HUES64 (cell line): ENCODE measurements around the gene FOXO3.
"Not testable (repeated sequence)": the region's sequence is repeated elsewhere in the genome, so short reads cannot be mapped to it uniquely, and the experiment has no call there.

Experiments used
- H3K27ac ChIP-seq: 2 replicates; pipeline ENCODE4 v1.7.0; 2013; ENCODE audit warnings: low read depth, low read length, inconsistent platforms
- H3K27me3 ChIP-seq: 2 replicates; pipeline ENCODE4 v1.6.1; 2013; ENCODE audit warnings: mild to moderate bottlenecking, low read length; ENCODE audit not compliant: insufficient read depth
- H3K36me3 ChIP-seq: 2 replicates; pipeline ENCODE4 v1.6.1; 2013; ENCODE audit warnings: mild to moderate bottlenecking, low read length; ENCODE audit not compliant: insufficient read depth
- H3K4me1 ChIP-seq: 2 replicates; pipeline ENCODE4 v1.6.1; 2013; ENCODE audit warnings: mild to moderate bottlenecking, low read length, moderate library complexity; ENCODE audit not compliant: insufficient read depth
- H3K4me3 ChIP-seq: 2 replicates; pipeline ENCODE4 v1.5.1; 2013; ENCODE audit warnings: mild to moderate bottlenecking, low read length, moderate library complexity
- H3K9ac ChIP-seq: 2 replicates; pipeline ENCODE4 v1.6.1; 2013; ENCODE audit warnings: mild to moderate bottlenecking, low read depth, low read length
- H3K9me3 ChIP-seq: 2 replicates; pipeline ENCODE4 v1.6.1; 2013; ENCODE audit warnings: low read depth, low read length; ENCODE audit not compliant: insufficient read depth
- WGBS: fragments of 150-250, 120-280 bp; methylation state at CpG from one replicate; pipeline ENCODE4 v1.1.7; 2013; ENCODE audit warnings: missing lambda C conversion rate; 5-methylcytosine and 5-hydroxymethylcytosine counted together

Gene FOXO3

DNA sequence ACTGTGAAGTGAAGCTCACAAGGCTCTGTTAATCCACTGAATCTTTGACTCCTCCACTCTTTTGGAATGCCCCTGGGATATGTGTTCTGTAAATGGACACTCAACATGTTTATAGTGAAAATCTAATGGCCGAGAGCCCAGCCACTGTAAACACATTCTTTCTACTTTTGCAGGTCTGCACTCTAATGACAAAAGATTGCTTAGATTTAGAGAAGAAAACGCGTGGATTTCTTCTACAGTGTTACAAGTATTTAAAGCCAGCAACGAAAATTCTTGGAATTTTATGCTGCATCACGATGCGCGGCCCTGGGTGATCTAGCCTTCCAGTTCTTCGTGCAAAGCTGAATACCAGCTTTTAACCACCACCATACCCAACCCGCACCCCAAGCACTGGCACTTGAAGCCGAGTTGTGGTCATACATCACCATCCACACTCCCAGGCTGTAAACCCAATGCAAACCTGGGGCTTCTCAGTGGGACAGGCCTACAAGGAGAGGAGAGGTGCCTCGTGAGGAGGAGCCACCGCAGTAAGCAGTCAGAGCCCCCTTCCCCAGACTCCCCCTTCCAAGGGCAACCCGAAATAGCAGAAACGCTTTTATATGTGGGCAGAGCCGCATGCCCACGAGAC lies 3.7 kb upstream of the FOXO3 start:
- Histone ChIP-seq H3K9ac (peak overlapping the region; percentile 79), H3K9me3 (no peaks in the 10 kb centered on the region), H3K4me1 (peaks cover 7% of the 10 kb centered on the region; the same call in 1 of the 2 replicates), H3K27me3 (peaks cover 33% of the 10 kb centered on the region), H3K36me3 (no peaks in the 10 kb centered on the region), H3K27ac (peak overlapping the region; percentile 98; the same call in 1 of the 2 replicates), H3K4me3 (peak overlapping the region; percentile 68)
- 49% methylated on average over 16 of the region's 16 CpGs for WGBS

DNA sequence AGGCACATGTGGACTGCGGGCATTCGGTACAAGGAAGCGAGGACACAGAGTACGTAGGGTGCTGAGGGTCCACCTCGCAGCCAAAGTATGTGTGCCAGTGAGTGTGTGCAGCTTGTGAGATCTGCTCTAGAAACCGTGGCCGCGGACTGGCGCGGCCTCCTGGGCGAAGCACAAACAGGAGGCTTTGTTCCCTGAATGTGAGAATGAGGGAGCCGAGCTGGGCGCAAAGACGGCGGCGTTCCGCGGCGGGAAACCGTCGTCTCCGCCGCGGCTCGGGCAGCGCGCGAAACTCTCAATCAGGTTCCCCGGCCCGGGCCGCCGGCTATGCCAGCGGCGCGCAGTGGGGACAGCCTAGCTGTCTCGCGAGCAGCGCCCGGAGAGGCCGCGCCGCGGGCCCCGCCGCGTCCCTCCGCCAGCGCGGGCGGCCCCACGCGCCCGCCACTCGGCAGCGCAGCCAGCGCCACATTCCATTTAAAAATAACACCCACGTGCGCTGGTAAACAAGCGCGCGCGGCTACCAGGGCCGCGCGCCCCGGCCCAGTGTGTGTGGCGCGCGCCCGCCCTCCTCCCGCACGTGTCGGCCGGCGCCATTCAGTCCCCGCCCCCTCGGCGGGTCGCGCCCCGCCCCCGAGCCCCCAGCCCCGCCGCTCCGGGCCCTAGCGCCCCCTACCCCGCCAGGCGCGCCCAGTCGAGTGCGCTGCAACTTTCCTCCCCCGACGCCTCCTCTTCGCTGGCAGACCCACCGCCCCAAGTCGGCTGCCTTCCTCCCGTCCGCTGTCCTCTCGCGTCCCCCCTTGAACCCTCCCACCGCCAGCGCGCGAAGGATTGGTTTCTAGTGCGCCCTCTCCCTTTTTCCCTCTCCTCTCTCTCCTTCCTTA lies 3.0 kb upstream of the FOXO3 start:
- Histone ChIP-seq H3K9ac (peak overlapping the region; percentile 85), H3K9me3 (no peaks in the 10 kb centered on the region)

DNA sequence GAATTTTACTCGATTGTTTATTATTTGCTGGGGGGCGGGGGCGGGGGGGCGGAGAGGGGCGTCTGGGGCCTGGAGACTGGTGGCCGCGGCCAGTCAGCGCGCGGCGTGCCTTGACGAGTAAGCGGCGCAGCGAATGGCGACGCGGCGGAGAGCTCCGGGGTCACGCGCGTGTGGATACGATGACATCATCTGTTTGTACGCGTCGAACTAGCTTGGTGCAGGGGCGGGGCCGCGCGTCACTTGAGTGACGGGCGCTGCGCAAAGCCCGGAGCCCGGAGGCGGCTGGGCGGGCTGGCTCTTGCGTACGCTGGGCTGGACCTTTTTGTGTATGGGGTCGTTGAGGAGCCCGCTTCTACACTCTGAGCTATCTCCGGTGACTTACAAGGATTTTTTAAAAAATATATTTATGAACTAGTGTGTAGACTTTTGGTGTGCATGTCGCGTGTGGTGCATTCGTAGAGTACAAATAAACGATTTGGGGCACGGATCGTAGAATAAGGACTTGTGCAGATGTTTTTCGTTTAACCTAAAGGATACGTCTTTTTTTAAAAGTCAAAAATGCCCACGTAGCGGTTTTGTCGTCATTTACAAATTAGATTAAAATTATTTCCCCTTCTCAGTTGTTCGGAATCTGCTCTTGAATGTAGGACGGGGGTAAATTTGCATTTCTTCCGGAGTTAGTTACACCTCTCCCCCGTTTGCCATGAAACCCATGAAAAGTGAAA lies 2.2 kb upstream of the FOXO3 start:
- Histone ChIP-seq H3K27ac (peak overlapping the region; percentile 98), H3K9me3 (no peaks in the 10 kb centered on the region), H3K36me3 (no peaks in the 10 kb centered on the region), H3K27me3 (peaks cover 49% of the 10 kb centered on the region), H3K9ac (peak overlapping the region; percentile 85), H3K4me1 (peaks cover 16% of the 10 kb centered on the region), H3K4me3 (peak overlapping the region; percentile 68)
- under 1% methylated on average over 52 of the region's 58 CpGs for WGBS

More for the DNA sequence above, 3.0 kb upstream of the FOXO3 start:
- Histone ChIP-seq H3K36me3 (no peaks in the 10 kb centered on the region), H3K27ac (peak overlapping the region; percentile 98), H3K4me3 (peak overlapping the region; percentile 68), H3K27me3 (peaks cover 41% of the 10 kb centered on the region), H3K4me1 (peaks cover 8% of the 10 kb centered on the region)
- WGBS: under 1% methylated on average over 105 of the region's 105 CpGs

DNA sequence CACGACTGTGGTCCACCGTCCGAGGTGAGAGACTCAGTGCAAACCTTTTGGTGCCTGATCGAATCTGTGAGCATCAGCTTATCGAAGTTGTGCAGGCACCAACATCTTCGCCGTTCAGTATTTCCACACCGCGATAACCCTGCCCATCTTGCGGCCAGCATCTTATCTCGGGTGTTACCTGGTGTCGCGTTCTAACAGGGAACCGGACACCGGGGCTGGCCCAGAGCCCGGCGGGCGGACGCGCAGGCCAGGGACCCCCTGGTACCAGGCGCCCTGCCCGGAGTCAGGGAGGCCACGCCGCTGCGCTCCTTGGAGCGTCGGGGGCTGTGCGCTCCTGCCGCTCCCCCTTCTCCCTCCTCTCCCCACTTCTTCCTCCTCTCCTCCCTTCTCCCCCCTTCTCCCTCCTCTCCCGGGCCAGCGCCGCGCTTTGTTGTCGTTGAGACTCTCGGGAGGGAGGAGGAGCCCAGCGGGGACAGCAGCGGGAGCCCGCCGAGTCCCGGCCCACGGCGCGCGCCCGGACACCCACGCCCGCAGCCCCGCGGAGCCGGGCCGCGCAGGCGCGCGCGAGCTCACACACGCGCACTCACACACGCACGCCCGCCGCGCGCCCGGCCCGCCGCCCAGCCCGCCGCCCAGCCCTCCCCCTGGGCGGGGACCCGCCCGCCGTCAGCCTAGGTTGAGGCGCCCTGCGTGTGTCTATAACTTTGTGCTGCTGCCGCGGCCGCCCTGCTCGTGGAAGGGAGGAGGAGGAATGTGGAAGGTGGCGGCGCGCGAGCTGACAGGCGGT lies 1.4 kb upstream of the FOXO3 start:
- peaks cover 23% of the 10 kb centered on the region for H3K4me1 ChIP-seq

DNA sequence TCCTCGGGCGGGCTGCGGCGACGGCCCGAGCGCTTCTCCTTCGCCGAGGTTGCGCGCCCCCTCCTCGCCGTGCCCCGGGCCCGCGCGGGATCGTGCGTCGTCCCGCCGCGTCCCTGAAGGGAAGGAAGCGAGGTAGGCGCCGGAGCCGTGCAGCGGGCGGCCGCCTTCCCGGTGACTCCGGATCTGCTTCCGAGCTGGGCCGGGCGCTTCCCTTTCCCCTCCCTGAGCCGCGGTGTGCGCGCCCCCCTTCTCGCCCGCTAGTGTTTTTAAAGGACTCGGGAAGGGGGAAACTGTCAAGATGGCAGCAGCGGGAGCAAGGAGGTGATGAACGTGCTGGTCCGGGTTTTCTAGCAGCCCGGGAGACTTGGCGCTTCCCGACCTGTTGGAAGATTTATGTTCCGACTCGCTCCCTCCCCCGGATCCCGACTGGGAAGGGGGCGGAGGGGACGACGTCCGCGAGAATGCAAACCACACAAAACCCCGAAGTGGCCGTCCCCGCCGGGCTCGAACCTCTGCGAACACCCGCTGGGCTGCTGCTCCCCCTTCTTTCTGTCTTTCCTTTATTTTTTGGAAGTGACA lies 744 bp upstream of the FOXO3 start:
- peak overlapping the region; percentile 68 for H3K4me3 ChIP-seq
- under 1% methylated on average over 64 of the region's 64 CpGs for WGBS
- peak overlapping the region; percentile 50 for H3K9ac ChIP-seq
- peaks cover 59% of the 10 kb centered on the region for H3K27me3 ChIP-seq
- peaks cover 28% of the 10 kb centered on the region for H3K4me1 ChIP-seq
- H3K27ac ChIP-seq: peak overlapping the region; percentile 84
- no peaks in the 10 kb centered on the region for H3K9me3 ChIP-seq
- H3K36me3 ChIP-seq: no peaks in the 10 kb centered on the region

More for the DNA sequence above, 1.4 kb upstream of the FOXO3 start:
- Histone ChIP-seq H3K27ac (peak overlapping the region; percentile 84; the same call in 1 of the 2 replicates), H3K4me3 (peak overlapping the region; percentile 68), H3K27me3 (peaks cover 56% of the 10 kb centered on the region), H3K36me3 (no peaks in the 10 kb centered on the region), H3K9me3 (no peaks in the 10 kb centered on the region), H3K9ac (peak overlapping the region; percentile 54)
- under 1% methylated on average over 84 of the region's 84 CpGs for WGBS

DNA sequence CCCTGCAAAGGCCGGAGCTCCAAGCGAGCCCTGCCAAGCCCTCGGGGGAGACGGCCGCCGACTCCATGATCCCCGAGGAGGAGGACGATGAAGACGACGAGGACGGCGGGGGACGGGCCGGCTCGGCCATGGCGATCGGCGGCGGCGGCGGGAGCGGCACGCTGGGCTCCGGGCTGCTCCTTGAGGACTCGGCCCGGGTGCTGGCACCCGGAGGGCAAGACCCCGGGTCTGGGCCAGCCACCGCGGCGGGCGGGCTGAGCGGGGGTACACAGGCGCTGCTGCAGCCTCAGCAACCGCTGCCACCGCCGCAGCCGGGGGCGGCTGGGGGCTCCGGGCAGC lies 561 bp downstream of the FOXO3 start:
- not testable (repeated sequence) for H3K9me3 ChIP-seq, H3K27ac ChIP-seq, H3K9ac ChIP-seq, H3K36me3 ChIP-seq
- Histone ChIP-seq H3K4me3 (peak overlapping the region; percentile 68), H3K27me3 (peaks cover 51% of the 10 kb centered on the region), H3K4me1 (peaks cover 37% of the 10 kb centered on the region)
- 0% methylated on average over 20 of the region's 40 CpGs for WGBS

DNA sequence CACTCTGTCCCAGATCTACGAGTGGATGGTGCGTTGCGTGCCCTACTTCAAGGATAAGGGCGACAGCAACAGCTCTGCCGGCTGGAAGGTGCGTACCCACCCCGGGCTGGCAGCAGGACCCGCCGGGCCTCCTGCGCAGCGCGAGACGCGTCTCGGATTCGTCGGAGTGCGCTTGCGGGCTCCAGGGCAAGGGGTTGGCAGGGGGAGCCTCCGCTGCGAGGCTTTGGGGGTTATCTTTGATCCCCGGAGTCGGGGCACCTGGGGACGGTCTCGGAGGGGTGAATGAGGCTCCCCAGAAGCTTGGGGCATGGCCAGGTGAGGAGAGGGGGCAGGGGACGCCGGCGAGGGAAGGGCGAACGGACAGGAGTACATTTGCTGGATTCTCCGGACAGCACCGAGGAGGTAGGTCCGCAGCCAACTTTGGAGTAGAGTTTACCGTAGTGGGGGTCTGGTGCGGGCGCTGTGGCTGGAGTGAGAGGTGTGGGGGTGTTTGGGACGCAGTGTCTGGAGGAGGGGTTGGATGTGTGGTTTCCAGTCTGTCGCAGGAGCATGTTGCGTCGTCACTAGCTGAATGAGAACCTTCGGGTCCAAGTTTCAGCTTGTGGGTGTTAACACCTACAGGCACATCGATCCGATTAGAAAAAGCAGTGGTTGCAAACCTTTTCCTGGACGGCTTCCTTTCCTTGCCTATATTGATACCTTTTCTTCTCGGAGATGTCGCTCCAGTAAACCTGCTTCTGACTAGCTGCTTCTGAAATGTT lies 1.2 kb downstream of the FOXO3 start:
- H3K27ac ChIP-seq: peak overlapping the region; percentile 30; the same call in 1 of the 2 replicates
- under 1% methylated on average over 46 of the region's 46 CpGs for WGBS
- H3K36me3 ChIP-seq: no peaks in the 10 kb centered on the region; the same call in 1 of the 2 replicates
- peak overlapping the region; percentile 68 for H3K4me3 ChIP-seq
- peaks cover 35% of the 10 kb centered on the region for H3K4me1 ChIP-seq
- H3K9ac ChIP-seq: peak overlapping the region; percentile 72
- peaks cover 45% of the 10 kb centered on the region for H3K27me3 ChIP-seq
- no peaks in the 10 kb centered on the region for H3K9me3 ChIP-seq

DNA sequence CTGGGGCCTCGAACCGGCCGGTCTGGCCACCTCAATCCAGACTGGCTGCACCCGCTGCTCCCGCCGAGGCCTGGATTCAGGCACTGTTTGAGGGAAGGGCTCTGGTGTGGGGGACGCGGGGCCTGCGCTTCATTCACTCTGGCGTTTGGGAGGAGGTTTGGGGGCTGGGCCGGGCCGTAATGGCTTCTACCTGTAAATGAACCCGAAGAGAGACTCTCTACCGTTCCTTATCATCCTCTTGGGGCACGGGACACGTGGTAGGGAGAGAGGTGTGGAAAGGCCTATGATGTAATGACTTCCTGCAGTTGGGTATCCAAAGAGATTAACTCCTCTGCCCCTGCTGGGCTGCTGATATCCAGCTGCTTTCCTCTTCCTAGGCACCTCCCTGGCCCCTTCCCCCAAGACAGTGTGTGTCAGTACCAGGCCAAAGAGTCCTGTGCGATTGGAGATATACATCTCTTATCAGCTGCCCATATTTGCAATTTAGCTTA lies 1.8 kb downstream of the FOXO3 start:
- WGBS: 1% methylated on average over 14 of the region's 17 CpGs
- Histone ChIP-seq H3K9ac (peak overlapping the region; percentile 72), H3K36me3 (no peaks in the 10 kb centered on the region; the same call in 1 of the 2 replicates), H3K4me1 (peaks cover 30% of the 10 kb centered on the region), H3K4me3 (peak overlapping the region; percentile 68), H3K9me3 (no peaks in the 10 kb centered on the region), H3K27ac (peak overlapping the region; percentile 30; the same call in 1 of the 2 replicates), H3K27me3 (peaks cover 41% of the 10 kb centered on the region)

DNA sequence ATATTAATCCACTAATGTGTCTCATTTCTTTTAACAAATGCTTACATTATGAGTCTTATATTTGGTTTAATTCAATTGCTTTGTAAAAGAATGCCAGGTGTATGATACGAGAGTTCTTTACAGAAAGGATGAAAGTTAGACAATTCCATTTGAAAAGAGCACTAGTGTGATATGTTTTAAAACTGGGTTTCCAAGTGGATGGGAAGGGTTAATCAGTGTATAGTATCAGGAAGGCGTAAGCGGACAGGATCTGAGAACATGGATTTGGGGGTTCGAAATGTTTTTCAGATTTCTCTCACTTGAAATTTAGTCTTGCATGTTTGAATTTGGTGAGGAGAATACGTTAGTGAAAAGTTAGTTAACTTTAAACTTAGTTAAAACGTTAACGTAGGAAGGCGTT lies 2.6 kb downstream of the FOXO3 start:
- Histone ChIP-seq H3K9me3 (no peaks in the 10 kb centered on the region), H3K27me3 (peaks cover 41% of the 10 kb centered on the region), H3K36me3 (no peaks in the 10 kb centered on the region; the same call in 1 of the 2 replicates), H3K4me3 (peak overlapping the region; percentile 68), H3K9ac (no peak overlapping the region), H3K4me1 (peaks cover 30% of the 10 kb centered on the region), H3K27ac (no peak overlapping the region)
- WGBS: 49% methylated on average over 7 of the region's 8 CpGs
